K562 (cell line): Measurements from ENCODE around the gene ST6GAL1. TPM values are rescaled to one million over a fixed set of nuclear protein-coding genes. Genes with fewer than 3 reads are reported as not detected.

ENCODE experiments used
- ATF1 ChIP-seq, 2 experiments: fragments of 450-650 bp in 1 of 2; IDR thresholded peaks; 2 replicates each; pipeline ENCODE4 v1.6.1; 2016; ENCODE audit warnings: missing compliant biosample characterization in 1 of 2, missing genetic modification characterization in 1 of 2
- CBFA2T3 ChIP-seq: fragments of 450-650 bp; IDR thresholded peaks from 2 replicates; pipeline ENCODE4 v1.6.1; 2017
- CBX2 ChIP-seq: fragments of 200-600 bp; sonication (generic); IDR thresholded peaks from one replicate; pipeline ENCODE4 v1.6.1; 2012; ENCODE audit warnings: mild to moderate bottlenecking, low read length, inconsistent platforms; ENCODE audit not compliant: insufficient read depth, poor library complexity, severe bottlenecking
- CBX3 ChIP-seq, 2 experiments: IDR thresholded peaks; 1 replicate in 1 of 2; 2 replicates in 1 of 2; pipeline ENCODE4 v1.6.1; 2012; ENCODE audit warnings: inconsistent platforms in 2 of 2, low read length in 2 of 2, borderline replicate concordance in 1 of 2, control low read depth in 1 of 2
- CTCF ChIP-seq, 3 experiments: IDR thresholded peaks in 2 of 3; conservative IDR thresholded peaks in 1 of 3; 2 replicates each; pipeline ENCODE4 v1.5.1; 2011 to 2012; ENCODE audit warnings: low read length in 3 of 3, mild to moderate bottlenecking in 3 of 3, control low read depth in 2 of 3, improper control_type of control experiment in 1 of 3, inconsistent platforms in 1 of 3, low read depth in 1 of 3, mixed read lengths in 1 of 3, moderate library complexity in 1 of 3; ENCODE audit not compliant: insufficient read depth in 2 of 3
- DLX4 ChIP-seq: fragments of 250-450 bp; sonication (Bioruptor Pico); IDR thresholded peaks from 2 replicates; pipeline ENCODE4 v1.6.1; 2021; ENCODE audit warnings: mild to moderate bottlenecking
- PATZ1 ChIP-seq: fragments of 250-450 bp; sonication (Bioruptor Pico); IDR thresholded peaks from 2 replicates; pipeline ENCODE4 v1.5.0; 2020; ENCODE audit warnings: mild to moderate bottlenecking, borderline replicate concordance
- PTBP1 ChIP-seq: fragments of 200-400 bp; formaldehyde crosslinking; IDR thresholded peaks from 2 replicates; pipeline ENCODE4 v1.6.1; 2017; ENCODE audit warnings: low read depth, low read length
- SMAD2 ChIP-seq: fragments of 150-350 bp; IDR thresholded peaks from 2 replicates; pipeline ENCODE4 v1.6.1; 2014; ENCODE audit warnings: low read depth, mild to moderate bottlenecking, low read length
- TRIM24 ChIP-seq, 2 experiments: fragments of 450-650 bp; IDR thresholded peaks; 2 replicates each; pipeline ENCODE4 v1.6.1; 2016
- ZBTB26 ChIP-seq: fragments of 450-650 bp; formaldehyde crosslinking; IDR thresholded peaks from 2 replicates; pipeline ENCODE4 v1.4.0; 2022; ENCODE audit warnings: missing genetic modification characterization
- ZNF12 ChIP-seq: sonication (generic); formaldehyde crosslinking; IDR thresholded peaks from 2 replicates; pipeline ENCODE4 v1.4.0; 2020; ENCODE audit warnings: mild to moderate bottlenecking, missing genetic modification reagents
- ZNF232 ChIP-seq: sonication (generic); formaldehyde crosslinking; IDR thresholded peaks from 2 replicates; pipeline ENCODE4 v1.8.0; 2022; ENCODE audit warnings: mild to moderate bottlenecking, missing genetic modification reagents
- ZNF589 ChIP-seq: fragments of 200-800 bp; sonication (Bioruptor generic); IDR thresholded peaks from 2 replicates; pipeline ENCODE4 v1.6.1; 2016; ENCODE audit warnings: low read depth, missing genetic modification characterization, missing compliant biosample characterization
- ZNF609 ChIP-seq: sonication (generic); formaldehyde crosslinking; IDR thresholded peaks from 2 replicates; pipeline ENCODE4 v1.8.1; 2023; ENCODE audit warnings: missing genetic modification reagents, mild to moderate bottlenecking, borderline replicate concordance
- polyA plus RNA-seq, 8 experiments: library from polyadenylated mRNA; depleted of rRNA in 4 of 8; stranded (reverse) in 5 of 8; unstranded in 3 of 8; fragments of >200 nt; fragmentation: Nextera tagmentation in 2 of 8; fragmentation: Illumina TruSeq in 1 of 8; extraction: Ambion mirVana in 2 of 8; extraction: Trizol in 1 of 8; gene quantifications; 2 replicates each; pipeline versions ENCODE4 v1.2.1 to v1.2.3, GENCODE V29; 2011 to 2014; ENCODE audit warnings: inconsistent platforms in 1 of 8, missing spikeins in 1 of 8
- total RNA-seq, 7 experiments: library from RNA; depleted of rRNA in 6 of 7; stranded (reverse); fragments of >200 nt in 6 of 7; fragmentation: Illumina TruSeq in 2 of 7; extraction: Trizol in 2 of 7; gene quantifications; 2 replicates each; pipeline versions ENCODE4 v1.2.1 to v1.2.3, GENCODE V29; 2011 to 2021; ENCODE audit warnings: low replicate concordance in 1 of 7

The ST6GAL1 gene
- total and polyA plus RNA-seq, 9 of the 15 experiments (the other 6 are each of a cell fraction or from before 2014, with no cell fraction given) = 31.9 to 145 (median 71.0) TPM

- peak in 1 of 3 experiments; percentile 4; a peak in 1 of 6 replicates for TF ChIP-seq CTCF (IDR thresholded peaks at IDR 0.05 in 2 of 3, conservative IDR thresholded peaks at IDR 0.05 in 1 of 3; ENCODE audit: insufficient read depth in 2 of 3, low read depth in 1 of 3, low read length in 3 of 3)
- TF ChIP-seq ZNF232 (CRISPR knock-in tag) = no peak
- TF ChIP-seq TRIM24 (IDR thresholded peaks at IDR 0.05) = no peak; a peak in 1 of 4 replicates
- no peak for TF ChIP-seq CBX2
- TF ChIP-seq PATZ1 = no peak
- peak; percentile 73 for TF ChIP-seq CBFA2T3
- no peak for TF ChIP-seq DLX4 (CRISPR knock-in tag)
- peak; percentile 81; the same call in 1 of the 2 replicates for TF ChIP-seq ZNF589
- no peak for TF ChIP-seq SMAD2
- TF ChIP-seq PTBP1 = no peak
- 0 out of 3 replicates have a peak, but pooled peaks of 1 of the 2 experiments have one; percentile 51 for TF ChIP-seq CBX3 (IDR thresholded peaks at IDR 0.05; ENCODE audit: borderline replicate concordance in 1 of 2, low read length in 2 of 2)
- no peak for TF ChIP-seq ATF1 (CRISPR knock-in tag; IDR thresholded peaks at IDR 0.05)
- TF ChIP-seq ATF1 (tag; IDR thresholded peaks at IDR 0.05) = no peak
- TF ChIP-seq ZNF12 (CRISPR knock-in tag) = no peak
- TF ChIP-seq ZBTB26 (CRISPR knock-in tag) = no peak
- no peak for TF ChIP-seq ZNF609 (CRISPR knock-in tag)
Observed at GRCh38 chr3:187041362-187042307, 111.3 kb downstream of the ST6GAL1 start (continued).
